HG03354 (cell line): ENCODE measurements around the gene EPHA6.
"Not testable (repeated sequence)": the region's sequence is repeated elsewhere in the genome, so short reads cannot be mapped to it uniquely, and the experiment has no call there.

Experiments used
- ATAC-seq: cut with Tn5 transposase; IDR thresholded peaks from one replicate; pipeline ENCODE4 v1.9.1; 2021; ENCODE audit warnings: mild to moderate bottlenecking; ENCODE audit not compliant: unreplicated experiment, poor library complexity, severe bottlenecking

EPHA6 gene

GRCh38 chr3:97256060-97256459 lies 441.7 kb downstream of the EPHA6 start:
- ATAC-seq: no peak

- no peak for ATAC-seq
These were observed 443.7 kb downstream of the EPHA6 start for GRCh38 chr3:97257942-97258697.

- ATAC-seq: no peak
These were observed 444.9 kb downstream of the EPHA6 start for GRCh38 chr3:97259263-97259662.

- no peak for ATAC-seq
These were observed 449.8 kb downstream of the EPHA6 start for GRCh38 chr3:97264180-97264579.

- no peak for ATAC-seq
These were observed 451.0 kb downstream of the EPHA6 start for GRCh38 chr3:97265237-97266005.

GRCh38 chr3:97269202-97269601 lies 454.8 kb downstream of the EPHA6 start:
- no peak for ATAC-seq

GRCh38 chr3:97276879-97277550 lies 462.6 kb downstream of the EPHA6 start:
- ATAC-seq: not testable (repeated sequence)

- no peak for ATAC-seq
These were observed 463.3 kb downstream of the EPHA6 start for GRCh38 chr3:97277708-97278107.

- ATAC-seq: no peak
These were observed 464.1 kb downstream of the EPHA6 start for GRCh38 chr3:97278506-97278905.

GRCh38 chr3:97291901-97292300 lies 477.5 kb downstream of the EPHA6 start:
- no peak for ATAC-seq

GRCh38 chr3:97293596-97294131 lies 479.3 kb downstream of the EPHA6 start:
- ATAC-seq: no peak

- ATAC-seq: no peak
These were observed 482.6 kb downstream of the EPHA6 start for GRCh38 chr3:97297032-97297431.

- no peak for ATAC-seq
These were observed 486.7 kb downstream of the EPHA6 start for GRCh38 chr3:97301114-97301513.

GRCh38 chr3:97306226-97306625 lies 491.8 kb downstream of the EPHA6 start:
- no peak for ATAC-seq

- no peak for ATAC-seq
These were observed 524.0 kb downstream of the EPHA6 start for GRCh38 chr3:97338375-97338774.

GRCh38 chr3:97340940-97341339 lies 526.5 kb downstream of the EPHA6 start:
- no peak for ATAC-seq

GRCh38 chr3:97347780-97348179 lies 533.4 kb downstream of the EPHA6 start:
- ATAC-seq: no peak

- no peak for ATAC-seq
These were observed 536.6 kb downstream of the EPHA6 start for GRCh38 chr3:97350971-97351370.

- no peak for ATAC-seq
These were observed 538.8 kb downstream of the EPHA6 start for GRCh38 chr3:97353176-97353575.

- ATAC-seq: no peak
These were observed 545.6 kb downstream of the EPHA6 start for GRCh38 chr3:97359977-97360376.
